Neuronal stem cell (in vitro differentiated cells): ENCODE results near the gene UGCG.

Source experiments
- DNase-seq: peaks from one replicate; pipeline ENCODE4 v3.0.0-alpha.2; 2013; ENCODE audit warnings: low spot score
- H2AFZ ChIP-seq: one replicate; pipeline ENCODE4 v1.6.1; 2013; ENCODE audit warnings: mild to moderate bottlenecking, low read length, inconsistent platforms
- H2AK5ac ChIP-seq: 2 replicates; pipeline ENCODE4 v1.6.1; 2013; ENCODE audit warnings: low read depth, mild to moderate bottlenecking, inconsistent platforms, low read length, moderate library complexity, mixed read lengths
- H2BK120ac ChIP-seq: 2 replicates; pipeline ENCODE4 v1.6.1; 2013; ENCODE audit warnings: low read depth, mild to moderate bottlenecking, inconsistent platforms, low read length, moderate library complexity, mixed read lengths
- H2BK12ac ChIP-seq: one replicate; pipeline ENCODE4 v1.6.1; 2013; ENCODE audit warnings: low read length, inconsistent platforms
- H2BK15ac ChIP-seq: 2 replicates; pipeline ENCODE4 v1.6.1; 2013; ENCODE audit warnings: mild to moderate bottlenecking, low read length, inconsistent platforms, mixed read lengths
- H2BK5ac ChIP-seq: one replicate; pipeline ENCODE4 v1.6.1; 2013; ENCODE audit warnings: inconsistent platforms, mild to moderate bottlenecking, low read length, moderate library complexity
- H3K14ac ChIP-seq: one replicate; pipeline ENCODE4 v1.6.1; 2013; ENCODE audit warnings: low read length, inconsistent platforms
- H3K18ac ChIP-seq: 2 replicates; pipeline ENCODE4 v1.6.1; 2013; ENCODE audit warnings: low read length, inconsistent platforms
- H3K23ac ChIP-seq: 2 replicates; pipeline ENCODE4 v1.6.1; 2013; ENCODE audit warnings: low read depth, mild to moderate bottlenecking, mixed read lengths, low read length, inconsistent platforms; ENCODE audit not compliant: poor library complexity
- H3K27ac ChIP-seq: replicated peaks from 3 replicates; pipeline ENCODE4 v1.5.1; 2013; ENCODE audit warnings: low read length, inconsistent platforms
- H3K27me3 ChIP-seq, 3 experiments: 2 replicates each; pipeline ENCODE4 v1.6.1; 2013; ENCODE audit warnings: low read length in 3 of 3, mild to moderate bottlenecking in 2 of 3, inconsistent platforms in 1 of 3, low read depth in 1 of 3, mixed read lengths in 1 of 3, moderate library complexity in 1 of 3; ENCODE audit not compliant: control insufficient read depth in 3 of 3, insufficient read depth in 3 of 3
- H3K36me3 ChIP-seq, 2 donors: replicated peaks in 1 of 2; 2 replicates each; pipeline ENCODE4 v1.6.1; 2013; ENCODE audit warnings: low read length in 2 of 2; ENCODE audit not compliant: control insufficient read depth in 2 of 2, insufficient read depth in 2 of 2
- H3K4ac ChIP-seq: 2 replicates; pipeline ENCODE4 v1.6.1; 2013; ENCODE audit warnings: inconsistent platforms, mild to moderate bottlenecking, low read length, moderate library complexity
- H3K4me1 ChIP-seq, 2 donors: 1 replicate in 1 of 2; 2 replicates in 1 of 2; pipeline ENCODE4 v1.6.1; 2013; ENCODE audit warnings: low read length in 2 of 2, low read depth in 1 of 2; ENCODE audit not compliant: control insufficient read depth in 2 of 2, insufficient read depth in 1 of 2
- H3K4me2 ChIP-seq: one replicate; pipeline ENCODE4 v1.6.1; 2013; ENCODE audit warnings: mild to moderate bottlenecking, low read length, inconsistent platforms; ENCODE audit not compliant: insufficient read depth, poor library complexity, severe bottlenecking
- H3K4me3 ChIP-seq, 2 donors: 2 replicates each; pipeline ENCODE4 v1.5.1; 2013; ENCODE audit warnings: low read length in 2 of 2, mild to moderate bottlenecking in 2 of 2, inconsistent platforms in 1 of 2, moderate library complexity in 1 of 2
- H3K79me1 ChIP-seq: one replicate; pipeline ENCODE4 v1.6.1; 2013; ENCODE audit warnings: low read depth, mild to moderate bottlenecking, inconsistent platforms, low read length, moderate library complexity
- H3K9ac ChIP-seq: one replicate; pipeline ENCODE4 v1.6.1; 2013; ENCODE audit warnings: mild to moderate bottlenecking, low read depth, low read length, inconsistent platforms; ENCODE audit not compliant: poor library complexity
- H3K9me3 ChIP-seq, 2 donors: replicated peaks in 1 of 2; 2 replicates each; pipeline versions ENCODE3 to v1.6.1; 2013; ENCODE audit warnings: low read length in 2 of 2, mild to moderate bottlenecking in 2 of 2, inconsistent platforms in 1 of 2, low read depth in 1 of 2, mixed read lengths in 1 of 2, moderate library complexity in 1 of 2; ENCODE audit not compliant: control insufficient read depth in 2 of 2, insufficient read depth in 1 of 2
- H4K8ac ChIP-seq: one replicate; pipeline ENCODE4 v1.6.1; 2013; ENCODE audit warnings: low read depth, mild to moderate bottlenecking, inconsistent platforms, low read length, moderate library complexity
- H4K91ac ChIP-seq: one replicate; pipeline ENCODE4 v1.6.1; 2013; ENCODE audit warnings: low read length, low read depth, mild to moderate bottlenecking, inconsistent platforms; ENCODE audit not compliant: poor library complexity
- WGBS, 2 donors: extraction: QIAGEN DNeasy Blood & Tissue Kit; methylation state at CpG; one replicate each; pipeline ENCODE4 v1.1.7; 2013; ENCODE audit warnings: missing lambda C conversion rate in 2 of 2, mixed read lengths in 1 of 2; ENCODE audit not compliant: insufficient read length in 2 of 2, insufficient replicate concordance in 1 of 2; ENCODE audit errors: extremely low coverage in 2 of 2; 5-methylcytosine and 5-hydroxymethylcytosine counted together
- small RNA-seq: library from polyadenylated mRNA; stranded (forward); fragments of <200 nt; extraction: miRNeasy Mini kit (QIAGEN cat#:217004); gene quantifications from one replicate; pipeline ENCODE3, GENCODE V24; 2013; ENCODE audit not compliant: insufficient read depth

The UGCG gene

DNA sequence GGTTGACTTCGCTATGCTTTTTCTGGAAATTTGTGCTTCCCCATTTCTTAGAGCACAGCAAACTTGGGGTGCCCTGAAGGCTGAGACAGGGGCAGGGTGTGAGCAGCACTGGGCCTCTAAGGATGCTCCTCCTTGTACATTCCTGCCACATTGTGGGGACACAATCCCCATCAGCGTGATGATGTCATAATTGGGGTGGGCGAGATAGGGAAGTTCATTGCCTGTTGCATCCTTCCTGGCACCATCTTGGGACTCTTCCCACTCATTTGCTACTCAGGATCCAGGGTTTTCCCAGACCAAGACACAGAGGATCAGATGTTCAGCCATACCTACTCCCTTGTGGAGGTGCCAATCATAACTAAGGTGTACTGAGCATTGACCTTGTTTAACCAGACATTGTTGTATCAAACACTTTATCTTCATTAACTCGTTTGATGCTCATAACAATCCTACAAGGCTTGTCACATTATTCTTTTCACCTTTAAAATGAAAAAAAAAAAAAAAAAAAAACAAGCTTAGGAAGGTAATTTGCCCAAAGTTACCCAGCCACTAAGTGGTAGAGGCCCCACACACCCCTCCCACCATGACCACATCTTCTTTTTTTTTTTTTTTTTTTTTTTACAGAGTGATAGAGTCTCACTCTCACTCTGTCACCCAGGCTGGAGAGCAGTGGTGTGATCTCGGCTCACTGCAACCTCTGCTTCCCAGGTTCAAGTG is 87.6 kb downstream of the UGCG start:
- H3K27me3 ChIP-seq: peaks cover 0 to 11% (median 0%) of the 10 kb centered on the region in 3 experiments
- H3K4me1 ChIP-seq: no peaks in the 10 kb centered on the region
- H2AFZ ChIP-seq: no peak overlapping the region
- no peak overlapping the region for H2BK12ac ChIP-seq
- no peak overlapping the region for H2BK15ac ChIP-seq
- H3K9me3 ChIP-seq: peaks cover 0 to 3% of the 10 kb centered on the region in 2 donors
- H2AK5ac ChIP-seq: no peak overlapping the region
- no peak for DNase-seq
- no CpG with 5 or more reads among the region's 5 CpGs for WGBS, 2 donors
- no peaks in the 10 kb centered on the region for H3K36me3 ChIP-seq
- no peak overlapping the region for H3K14ac ChIP-seq
- H4K91ac ChIP-seq: no peak overlapping the region
- H3K4me3 ChIP-seq: no peak overlapping the region
- no peak overlapping the region for H3K9ac ChIP-seq
- no peak overlapping the region for H2BK120ac ChIP-seq
- H4K8ac ChIP-seq: no peak overlapping the region
- no peak overlapping the region for H3K4me2 ChIP-seq
- H3K27ac ChIP-seq: no peak overlapping the region
- H3K4ac ChIP-seq: no peak overlapping the region
- H3K79me1 ChIP-seq: no peaks in the 10 kb centered on the region
- no peak overlapping the region for H3K18ac ChIP-seq
- H3K23ac ChIP-seq: no peak overlapping the region
- H2BK5ac ChIP-seq: no peak overlapping the region

Small RNA genes within 50 kb of the gene (small RNA-seq; reads per million reads assigned to genes)
- gene MIR4668: 1.2 reads per million
